Vagina (tissue), 2 donors: Measurements from ENCODE around the gene LVRN. TPM values are rescaled to one million over a fixed set of nuclear protein-coding genes. Genes with fewer than 3 reads are reported as not detected.

ENCODE experiments used
- DNase-seq, 2 donors: peaks; one replicate each; pipeline ENCODE4 v3.0.0-alpha.2; 2017; ENCODE audit errors: extremely low spot score in 2 of 2
- H3K27ac ChIP-seq: fragments of 200-600 bp; sonication (generic); one replicate; pipeline ENCODE4 v1.5.1; 2019
- H3K27me3 ChIP-seq: fragments of 200-600 bp; sonication (generic); one replicate; pipeline ENCODE4 v1.5.1; 2019
- H3K36me3 ChIP-seq, 2 donors: fragments of 200-600 bp; sonication (generic); one replicate each; pipeline ENCODE4 v1.5.1; 2017 to 2019
- H3K4me1 ChIP-seq: fragments of 200-600 bp; sonication (generic); one replicate; pipeline ENCODE4 v1.5.1; 2019
- H3K4me3 ChIP-seq, 2 donors: fragments of 200-600 bp; sonication (generic); 1 replicate in 1 of 2; 2 replicates in 1 of 2; pipeline ENCODE4 v1.5.1; 2016 to 2019
- H3K9me3 ChIP-seq: fragments of 200-600 bp; sonication (generic); one replicate; pipeline ENCODE4 v1.5.1; 2019
- CTCF ChIP-seq, 3 experiments: fragments of 450-650 bp in 2 of 3; fragments of 200-600 bp in 1 of 3; sonication (generic) in 1 of 3; IDR thresholded peaks; one replicate each; pipeline ENCODE4 v1.5.1; 2017 to 2019; ENCODE audit warnings: antibody characterized with exemption in 3 of 3, mild to moderate bottlenecking in 2 of 3, moderate library complexity in 2 of 3
- POLR2A ChIP-seq, 2 donors: fragments of 450-650 bp; IDR thresholded peaks; one replicate each; pipeline ENCODE4 v1.6.1; 2017; ENCODE audit warnings: antibody characterized with exemption in 2 of 2, mild to moderate bottlenecking in 2 of 2, moderate library complexity in 2 of 2
- POLR2AphosphoS5 ChIP-seq, 2 donors: sonication (generic); formaldehyde crosslinking; IDR thresholded peaks; one replicate each; pipeline ENCODE4 v1.9.0; 2017; ENCODE audit warnings: antibody characterized with exemption in 2 of 2, mild to moderate bottlenecking in 2 of 2, low read depth in 1 of 2; ENCODE audit not compliant: insufficient read depth in 1 of 2
- intact Hi-C: fragments of 100-400 bp; cut with DNase I; formaldehyde crosslinking; loops from one replicate; pipeline ENCODE4 v1.15.1; 2023
- total RNA-seq: library from RNA; depleted of rRNA; stranded (reverse); fragments of >200 nt; gene quantifications from one replicate; pipeline ENCODE4 v1.2.3, GENCODE V29; 2016

The LVRN gene
- total RNA-seq, 1 donor from 2014 or later, result 1.7 TPM

- no peaks in the 10 kb centered on the region for H3K4me1 ChIP-seq
- intact Hi-C loops, result no loop called here
- no peak for TF ChIP-seq POLR2A (IDR thresholded peaks at IDR 0.05)
- DNase-seq, result no peak
- no peaks in the 10 kb centered on the region for H3K36me3 ChIP-seq
- H3K4me3 ChIP-seq, result no peak overlapping the region
- H3K27me3 ChIP-seq, result no peaks in the 10 kb centered on the region
- no peaks in the 10 kb centered on the region for H3K9me3 ChIP-seq
- no peak overlapping the region for H3K27ac ChIP-seq
Observed at GRCh38 chr5:115930630-115931337, 31.5 kb upstream of the LVRN start.

DNA sequence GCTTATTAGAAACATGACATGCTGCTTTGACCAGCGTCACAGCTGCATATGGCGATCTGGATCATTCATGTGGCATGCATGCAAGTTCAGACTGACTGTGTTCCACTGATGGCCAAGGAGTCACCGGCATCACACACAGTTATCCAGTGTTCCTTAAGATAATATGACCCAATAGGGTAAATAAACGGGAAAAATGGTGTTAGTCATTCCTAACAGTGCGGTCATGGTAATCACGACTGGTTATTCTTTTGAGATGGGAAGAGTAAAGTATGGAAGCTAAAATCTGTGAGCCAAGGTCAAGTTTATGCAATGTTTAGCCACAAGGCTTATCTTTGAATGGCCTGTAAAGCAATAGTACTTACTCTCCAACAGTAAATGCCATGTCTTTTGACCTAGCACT lies 29.3 kb upstream of the LVRN start:
- Histone ChIP-seq H3K27ac (no peak overlapping the region), H3K27me3 (no peaks in the 10 kb centered on the region), H3K9me3 (no peaks in the 10 kb centered on the region), H3K4me3 (no peak overlapping the region), H3K36me3 (no peaks in the 10 kb centered on the region), H3K4me1 (no peaks in the 10 kb centered on the region)
- intact Hi-C loops, result no loop called here
- DNase-seq, result no peak
- TF ChIP-seq POLR2AphosphoS5 (IDR thresholded peaks at IDR 0.05; ENCODE audit: insufficient read depth in 1 of 2, low read depth in 1 of 2) (no peak), CTCF (IDR thresholded peaks at IDR 0.05) (no peak), POLR2A (IDR thresholded peaks at IDR 0.05) (no peak)

- Histone ChIP-seq H3K27me3 (no peaks in the 10 kb centered on the region), H3K4me3 (no peak overlapping the region), H3K27ac (no peak overlapping the region), H3K36me3 (no peaks in the 10 kb centered on the region), H3K9me3 (no peaks in the 10 kb centered on the region), H3K4me1 (no peaks in the 10 kb centered on the region)
- intact Hi-C loops, result no loop called here
- TF ChIP-seq POLR2AphosphoS5 (IDR thresholded peaks at IDR 0.05; ENCODE audit: insufficient read depth in 1 of 2, low read depth in 1 of 2) (no peak), POLR2A (IDR thresholded peaks at IDR 0.05) (no peak), CTCF (IDR thresholded peaks at IDR 0.05) (no peak)
- DNase-seq, result no peak
Observed at GRCh38 chr5:115934388-115934974, 27.8 kb upstream of the LVRN start.

GRCh38 chr5:115936031-115936430 lies 26.2 kb upstream of the LVRN start:
- no peak for DNase-seq
- H3K27ac ChIP-seq, result no peak overlapping the region
- no peaks in the 10 kb centered on the region for H3K27me3 ChIP-seq
- TF ChIP-seq POLR2A (IDR thresholded peaks at IDR 0.05) (no peak), POLR2AphosphoS5 (IDR thresholded peaks at IDR 0.05; ENCODE audit: insufficient read depth in 1 of 2, low read depth in 1 of 2) (no peak), CTCF (IDR thresholded peaks at IDR 0.05) (no peak)
- no peak overlapping the region for H3K4me3 ChIP-seq
- no peaks in the 10 kb centered on the region for H3K9me3 ChIP-seq
- H3K4me1 ChIP-seq, result no peaks in the 10 kb centered on the region
- no peaks in the 10 kb centered on the region for H3K36me3 ChIP-seq
- intact Hi-C loops, result no loop called here

DNA sequence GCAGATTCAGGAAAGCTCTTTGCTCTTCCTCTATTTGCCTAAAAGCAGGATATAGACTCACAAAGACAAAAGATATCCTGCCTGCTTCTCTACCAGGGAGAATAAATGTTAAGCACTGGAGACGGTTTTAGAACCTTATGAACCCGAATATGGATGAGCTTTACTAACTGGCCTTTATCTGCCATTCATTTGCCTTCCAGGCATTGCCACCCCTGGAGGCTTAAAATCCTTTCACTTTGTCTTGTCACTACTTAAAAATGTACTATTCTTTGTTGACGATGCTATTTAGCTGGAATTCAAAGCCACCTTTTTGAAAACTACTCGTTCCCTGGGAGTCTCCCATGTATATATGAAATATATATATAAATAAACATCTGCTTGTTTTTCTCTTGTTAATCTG lies 23.2 kb upstream of the LVRN start:
- H3K4me1 ChIP-seq, result no peaks in the 10 kb centered on the region
- no peaks in the 10 kb centered on the region for H3K36me3 ChIP-seq
- intact Hi-C loops, result no loop called here
- no peaks in the 10 kb centered on the region for H3K27me3 ChIP-seq
- no peak for DNase-seq
- H3K27ac ChIP-seq, result no peak overlapping the region
- H3K4me3 ChIP-seq, result no peak overlapping the region
- no peaks in the 10 kb centered on the region for H3K9me3 ChIP-seq
- TF ChIP-seq CTCF (IDR thresholded peaks at IDR 0.05), result no peak
- no peak for TF ChIP-seq POLR2AphosphoS5 (IDR thresholded peaks at IDR 0.05; ENCODE audit: insufficient read depth in 1 of 2, low read depth in 1 of 2)
- no peak for TF ChIP-seq POLR2A (IDR thresholded peaks at IDR 0.05)
